Liver (tissue), 9 donors: ENCODE results near the gene IER5. TPM values are rescaled to one million over a fixed set of nuclear protein-coding genes. Genes with fewer than 3 reads are reported as not detected.
A peak's percentile ranks its signal among the peaks of the same experiment; 100 is the strongest.

Experiments
- DNase-seq: peaks from one replicate; pipeline ENCODE4 v3.0.0-alpha.2; 2017; ENCODE audit warnings: low spot score
- H3K27ac ChIP-seq, 2 donors: one replicate each; pipeline ENCODE4 v1.7.0; 2013; ENCODE audit warnings: inconsistent platforms in 2 of 2, low read length in 2 of 2, control low read depth in 1 of 2, low read depth in 1 of 2, mild to moderate bottlenecking in 1 of 2
- H3K27me3 ChIP-seq, 4 donors: one replicate each; pipeline versions ENCODE4 v1.6.1 to v1.7.0; 2013; ENCODE audit warnings: low read length in 3 of 4, inconsistent platforms in 1 of 4, mild to moderate bottlenecking in 1 of 4, moderate library complexity in 1 of 4; ENCODE audit not compliant: control insufficient read depth in 4 of 4, insufficient read depth in 4 of 4
- H3K36me3 ChIP-seq, 4 donors: one replicate each; pipeline versions ENCODE4 v1.6.1 to v1.7.0; 2013; ENCODE audit warnings: low read length in 3 of 4, mild to moderate bottlenecking in 3 of 4, low read depth in 1 of 4, moderate library complexity in 1 of 4; ENCODE audit not compliant: control insufficient read depth in 4 of 4, insufficient read depth in 3 of 4
- H3K4me1 ChIP-seq, 4 donors: one replicate each; pipeline versions ENCODE4 v1.6.1 to v1.7.0; 2013; ENCODE audit warnings: low read length in 3 of 4, mild to moderate bottlenecking in 3 of 4, moderate library complexity in 1 of 4; ENCODE audit not compliant: control insufficient read depth in 4 of 4, insufficient read depth in 4 of 4
- H3K4me3 ChIP-seq, 3 donors: one replicate each; pipeline versions ENCODE4 v1.6.1 to v1.7.0; 2013; ENCODE audit warnings: low read length in 3 of 3, control low read depth in 1 of 3, low read depth in 1 of 3, mild to moderate bottlenecking in 1 of 3
- H3K9ac ChIP-seq, 2 donors: one replicate each; pipeline ENCODE4 v1.7.0; 2013; ENCODE audit warnings: low read length in 2 of 2, mild to moderate bottlenecking in 2 of 2, moderate library complexity in 2 of 2, control low read depth in 1 of 2, low read depth in 1 of 2
- H3K9me3 ChIP-seq, 4 donors: one replicate each; pipeline versions ENCODE4 v1.6.1 to v1.7.0; 2013; ENCODE audit warnings: low read length in 3 of 4; ENCODE audit not compliant: control insufficient read depth in 4 of 4
- EGR1 ChIP-seq, 2 donors: IDR thresholded peaks; 2 replicates each; pipeline ENCODE4 v1.6.1; 2016 to 2018; ENCODE audit warnings: antibody characterized with exemption in 2 of 2, low read depth in 2 of 2
- FOXA1 ChIP-seq: IDR thresholded peaks from 2 replicates; pipeline ENCODE4 v1.6.1; 2016; ENCODE audit warnings: antibody characterized with exemption
- FOXA2 ChIP-seq: IDR thresholded peaks from 2 replicates; pipeline ENCODE4 v1.6.1; 2016; ENCODE audit warnings: antibody characterized with exemption
- JUND ChIP-seq, 2 donors: IDR thresholded peaks; 2 replicates each; pipeline ENCODE4 v1.6.1; 2016; ENCODE audit warnings: antibody characterized with exemption in 2 of 2
- NR2F2 ChIP-seq: IDR thresholded peaks from 2 replicates; pipeline ENCODE4 v1.6.1; 2016; ENCODE audit warnings: antibody characterized with exemption
- RAD21 ChIP-seq, 2 donors: IDR thresholded peaks; 2 replicates each; pipeline ENCODE4 v1.6.1; 2016; ENCODE audit warnings: antibody characterized with exemption in 2 of 2, mild to moderate bottlenecking in 2 of 2
- RXRA ChIP-seq, 2 donors: IDR thresholded peaks; 2 replicates each; pipeline ENCODE4 v1.6.1; 2017 to 2018; ENCODE audit warnings: antibody characterized with exemption in 2 of 2, mild to moderate bottlenecking in 1 of 2
- SP1 ChIP-seq: IDR thresholded peaks from 2 replicates; pipeline ENCODE4 v1.6.1; 2018; ENCODE audit warnings: antibody characterized with exemption, mild to moderate bottlenecking
- TAF1 ChIP-seq: conservative IDR thresholded peaks from 2 replicates; pipeline ENCODE4 v1.6.1; 2016; ENCODE audit warnings: antibody characterized with exemption, mild to moderate bottlenecking
- WGBS: extraction: QIAGEN DNeasy Blood & Tissue Kit; methylation state at CpG from one replicate; pipeline ENCODE4 v1.1.7; 2013; 5-methylcytosine and 5-hydroxymethylcytosine counted together
- polyA plus RNA-seq, 2 donors: library from polyadenylated mRNA; stranded (reverse) in 1 of 2; unstranded in 1 of 2; fragments of 200-250 nt in 1 of 2; fragments of >200 nt in 1 of 2; fragmentation: Nextera tagmentation in 1 of 2; extraction: Ambion mirVana in 1 of 2; gene quantifications; one replicate each; pipeline versions ENCODE4 v1.2.1 to v1.2.3, GENCODE V29; 2013 to 2015
- total RNA-seq, 2 donors: library from RNA; depleted of rRNA; stranded (reverse); fragments of >200 nt; gene quantifications; one replicate each; pipeline ENCODE4 v1.2.3, GENCODE V29; 2014
- TF ChIP-seq, protein P1 (sequence below): fragments of 150-350 bp; IDR thresholded peaks from 2 replicates; pipeline ENCODE4 v1.5.1; 2017; ENCODE audit warnings: improper control_type of control experiment, low read depth, low read length; ENCODE audit not compliant: missing input control
- TF ChIP-seq, protein P2 (sequence below): IDR thresholded peaks from 2 replicates; pipeline ENCODE4 v1.6.1; 2016; ENCODE audit warnings: antibody characterized with exemption
- TF ChIP-seq, protein P3 (sequence below): IDR thresholded peaks from 2 replicates; pipeline ENCODE4 v1.6.1; 2016; ENCODE audit warnings: antibody characterized with exemption
- donor health status: healthy.
- donor health status: healthy.
- donor health status: healthy.
- donor health status: healthy.
- donor health status: healthy.

The IER5 gene
- total and polyA plus RNA-seq, 4 donors: 0.56 to 8.4 (median 2.4) TPM

DNA sequence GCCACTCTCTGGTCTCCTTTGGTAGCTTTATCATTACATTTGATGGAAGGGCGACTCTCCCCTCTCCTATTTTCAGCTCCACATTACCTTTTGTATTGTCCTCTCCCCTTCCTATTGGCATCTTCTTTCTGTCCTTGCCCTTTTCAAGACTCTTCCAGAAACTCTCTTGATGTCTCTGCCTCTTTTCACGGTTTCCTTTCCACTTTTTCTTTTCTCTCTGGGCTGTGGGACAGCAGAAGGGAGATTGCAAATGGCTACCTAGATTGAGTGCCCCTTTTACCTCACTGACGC is 17.5 kb downstream of the IER5 start:
- no peak for DNase-seq
- H3K36me3 ChIP-seq: no peaks in the 10 kb centered on the region
- 78% methylated on average over 3 of the region's 3 CpGs for WGBS
- peak overlapping the region in 1 of 2 donors; percentile 22 for H3K27ac ChIP-seq
- H3K4me3 ChIP-seq: no peak overlapping the region
- no peaks in the 10 kb centered on the region for H3K27me3 ChIP-seq
- H3K4me1 ChIP-seq: peaks cover 3 to 25% (median 14%) of the 10 kb centered on the region in 4 donors
- TF ChIP-seq, protein P1, sequence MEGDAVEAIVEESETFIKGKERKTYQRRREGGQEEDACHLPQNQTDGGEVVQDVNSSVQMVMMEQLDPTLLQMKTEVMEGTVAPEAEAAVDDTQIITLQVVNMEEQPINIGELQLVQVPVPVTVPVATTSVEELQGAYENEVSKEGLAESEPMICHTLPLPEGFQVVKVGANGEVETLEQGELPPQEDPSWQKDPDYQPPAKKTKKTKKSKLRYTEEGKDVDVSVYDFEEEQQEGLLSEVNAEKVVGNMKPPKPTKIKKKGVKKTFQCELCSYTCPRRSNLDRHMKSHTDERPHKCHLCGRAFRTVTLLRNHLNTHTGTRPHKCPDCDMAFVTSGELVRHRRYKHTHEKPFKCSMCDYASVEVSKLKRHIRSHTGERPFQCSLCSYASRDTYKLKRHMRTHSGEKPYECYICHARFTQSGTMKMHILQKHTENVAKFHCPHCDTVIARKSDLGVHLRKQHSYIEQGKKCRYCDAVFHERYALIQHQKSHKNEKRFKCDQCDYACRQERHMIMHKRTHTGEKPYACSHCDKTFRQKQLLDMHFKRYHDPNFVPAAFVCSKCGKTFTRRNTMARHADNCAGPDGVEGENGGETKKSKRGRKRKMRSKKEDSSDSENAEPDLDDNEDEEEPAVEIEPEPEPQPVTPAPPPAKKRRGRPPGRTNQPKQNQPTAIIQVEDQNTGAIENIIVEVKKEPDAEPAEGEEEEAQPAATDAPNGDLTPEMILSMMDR: no peak
- no peak for TF ChIP-seq RXRA (IDR thresholded peaks at IDR 0.05)
- no peak for TF ChIP-seq NR2F2
- TF ChIP-seq FOXA2: no peak
- TF ChIP-seq, protein P2, sequence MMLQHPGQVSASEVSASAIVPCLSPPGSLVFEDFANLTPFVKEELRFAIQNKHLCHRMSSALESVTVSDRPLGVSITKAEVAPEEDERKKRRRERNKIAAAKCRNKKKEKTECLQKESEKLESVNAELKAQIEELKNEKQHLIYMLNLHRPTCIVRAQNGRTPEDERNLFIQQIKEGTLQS: no peak
- no peak for TF ChIP-seq EGR1 (IDR thresholded peaks at IDR 0.05; ENCODE audit: low read depth in 2 of 2)
- H3K9me3 ChIP-seq: no peaks in the 10 kb centered on the region
- no peak overlapping the region for H3K9ac ChIP-seq

DNA sequence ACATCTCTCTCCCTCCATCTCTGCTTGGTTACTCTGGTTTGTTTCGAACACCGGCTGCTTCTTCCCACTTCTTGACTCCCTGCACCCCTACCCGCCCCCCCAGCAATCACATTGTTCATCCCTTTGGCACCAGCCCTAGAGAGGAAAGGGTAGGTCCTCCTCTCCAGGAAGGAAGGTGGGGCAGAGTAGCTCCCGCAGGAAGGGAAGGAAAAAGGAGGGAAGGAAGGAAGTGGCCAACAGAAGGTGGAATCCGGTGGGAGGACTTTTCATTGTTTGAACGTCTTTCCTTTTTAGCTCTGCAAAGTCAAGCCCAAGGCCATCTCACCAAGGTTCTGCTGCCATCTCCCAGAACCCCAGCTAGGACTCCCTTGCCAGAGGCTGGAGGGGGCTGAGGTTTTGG is 18.0 kb downstream of the IER5 start:
- Histone ChIP-seq H3K27me3 (no peaks in the 10 kb centered on the region), H3K4me3 (no peak overlapping the region), H3K36me3 (no peaks in the 10 kb centered on the region), H3K4me1 (peaks cover 3 to 25% (median 14%) of the 10 kb centered on the region in 4 donors), H3K9ac (no peak overlapping the region), H3K9me3 (no peaks in the 10 kb centered on the region), H3K27ac (no peak overlapping the region)
- 70% methylated on average over 6 of the region's 6 CpGs for WGBS
- TF ChIP-seq RXRA (IDR thresholded peaks at IDR 0.05) (no peak), SP1 (no peak), JUND (IDR thresholded peaks at IDR 0.05) (no peak), TAF1 (no peak), EGR1 (IDR thresholded peaks at IDR 0.05; ENCODE audit: low read depth in 2 of 2) (no peak), FOXA2 (no peak), NR2F2 (peak; percentile 58)
- TF ChIP-seq, protein P3, sequence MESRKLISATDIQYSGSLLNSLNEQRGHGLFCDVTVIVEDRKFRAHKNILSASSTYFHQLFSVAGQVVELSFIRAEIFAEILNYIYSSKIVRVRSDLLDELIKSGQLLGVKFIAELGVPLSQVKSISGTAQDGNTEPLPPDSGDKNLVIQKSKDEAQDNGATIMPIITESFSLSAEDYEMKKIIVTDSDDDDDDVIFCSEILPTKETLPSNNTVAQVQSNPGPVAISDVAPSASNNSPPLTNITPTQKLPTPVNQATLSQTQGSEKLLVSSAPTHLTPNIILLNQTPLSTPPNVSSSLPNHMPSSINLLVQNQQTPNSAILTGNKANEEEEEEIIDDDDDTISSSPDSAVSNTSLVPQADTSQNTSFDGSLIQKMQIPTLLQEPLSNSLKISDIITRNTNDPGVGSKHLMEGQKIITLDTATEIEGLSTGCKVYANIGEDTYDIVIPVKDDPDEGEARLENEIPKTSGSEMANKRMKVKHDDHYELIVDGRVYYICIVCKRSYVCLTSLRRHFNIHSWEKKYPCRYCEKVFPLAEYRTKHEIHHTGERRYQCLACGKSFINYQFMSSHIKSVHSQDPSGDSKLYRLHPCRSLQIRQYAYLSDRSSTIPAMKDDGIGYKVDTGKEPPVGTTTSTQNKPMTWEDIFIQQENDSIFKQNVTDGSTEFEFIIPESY: no peak
- DNase-seq: no peak

DNA sequence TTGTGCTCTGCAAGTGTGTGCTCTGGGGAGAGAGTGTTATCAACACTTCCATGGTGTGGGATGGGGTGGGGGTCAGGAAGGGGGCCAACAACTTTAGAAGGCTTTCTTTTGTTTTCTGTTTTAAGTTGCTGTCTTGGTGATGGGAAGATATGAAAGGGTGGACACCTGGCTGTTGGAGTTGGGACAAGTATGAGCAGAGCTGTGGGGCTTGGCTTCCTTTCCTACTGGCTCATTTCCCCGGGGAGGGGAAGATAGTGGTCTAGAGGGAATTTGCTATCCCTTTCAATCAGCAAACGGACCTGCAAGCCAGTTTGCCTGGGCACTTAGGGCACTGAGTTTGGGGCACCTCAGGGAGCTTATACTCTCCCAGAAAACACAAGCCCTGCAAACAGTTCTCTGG is 19.2 kb downstream of the IER5 start:
- no peak for DNase-seq
- Histone ChIP-seq H3K27ac (no peak overlapping the region), H3K27me3 (no peaks in the 10 kb centered on the region), H3K36me3 (no peaks in the 10 kb centered on the region), H3K9ac (no peak overlapping the region), H3K4me1 (peaks cover 7 to 34% (median 23%) of the 10 kb centered on the region in 4 donors), H3K9me3 (no peaks in the 10 kb centered on the region), H3K4me3 (no peak overlapping the region)
- WGBS: 64% methylated on average over 2 of the region's 2 CpGs
- TF ChIP-seq NR2F2 (no peak), SP1 (no peak), FOXA1 (no peak), EGR1 (IDR thresholded peaks at IDR 0.05; ENCODE audit: low read depth in 2 of 2) (no peak), JUND (IDR thresholded peaks at IDR 0.05) (no peak), TAF1 (no peak), RAD21 (IDR thresholded peaks at IDR 0.05) (no peak)
- TF ChIP-seq, protein P1: no peak
- TF ChIP-seq, protein P3: no peak
